Osteoblast (primary cell): Measurements from ENCODE around the gene SCN10A. TPM values are rescaled to one million over a fixed set of nuclear protein-coding genes. Genes with fewer than 3 reads are reported as not detected.

Source experiments
- DNase-seq: peaks from one replicate; pipeline ENCODE4 v3.0.0; 2011; ENCODE audit warnings: low spot score, mixed read lengths; ENCODE audit not compliant: insufficient read length; ENCODE audit errors: missing footprints
- H2AFZ ChIP-seq: 2 replicates; pipeline ENCODE4 v1.6.0; 2011; ENCODE audit warnings: mild to moderate bottlenecking, low read length
- H3K27ac ChIP-seq: 2 replicates; pipeline ENCODE4 v1.5.1; 2011; ENCODE audit warnings: mild to moderate bottlenecking, low read depth, low read length, moderate library complexity
- H3K27me3 ChIP-seq: 2 replicates; pipeline ENCODE4 v1.6.0; 2012; ENCODE audit warnings: mild to moderate bottlenecking, control low read depth, inconsistent platforms, low read length, moderate library complexity; ENCODE audit not compliant: insufficient read depth
- H3K36me3 ChIP-seq: 2 replicates; pipeline ENCODE4 v1.5.1; 2011; ENCODE audit warnings: mild to moderate bottlenecking, low read length, control low read depth, moderate library complexity; ENCODE audit not compliant: insufficient read depth
- H3K4me1 ChIP-seq: 2 replicates; pipeline ENCODE4 v1.5.1; 2011; ENCODE audit warnings: mild to moderate bottlenecking, low read length, control low read depth, moderate library complexity; ENCODE audit not compliant: insufficient read depth
- H3K4me2 ChIP-seq: 2 replicates; pipeline ENCODE4 v1.6.0; 2011; ENCODE audit warnings: mild to moderate bottlenecking, low read length; ENCODE audit not compliant: insufficient read depth
- H3K4me3 ChIP-seq: fragments of 200-600 bp; sonication (generic); 3 replicates; pipeline ENCODE4 v1.5.1; 2012; ENCODE audit warnings: mild to moderate bottlenecking, low read length, inconsistent platforms; ENCODE audit not compliant: insufficient read depth
- H3K79me2 ChIP-seq: 2 replicates; pipeline ENCODE4 v1.6.0; 2012; ENCODE audit warnings: mild to moderate bottlenecking, low read length, control low read depth, inconsistent platforms; ENCODE audit not compliant: insufficient read depth
- H3K9me3 ChIP-seq: 2 replicates; pipeline ENCODE4 v1.5.1; 2011; ENCODE audit warnings: low read depth, low read length, control low read depth
- H4K20me1 ChIP-seq: 2 replicates; pipeline ENCODE4 v1.6.0; 2012; ENCODE audit warnings: mild to moderate bottlenecking, low read length, control low read depth; ENCODE audit not compliant: insufficient read depth
- total RNA-seq: library from RNA; depleted of rRNA; stranded (reverse); fragments of >200 nt; gene quantifications from 2 replicates; pipeline ENCODE4 v1.2.3, GENCODE V29; 2012
- TF ChIP-seq, protein P1 (sequence below): IDR thresholded peaks from 2 replicates; pipeline ENCODE4 v1.5.1; 2011; ENCODE audit warnings: mild to moderate bottlenecking, low read depth, low read length, moderate library complexity; ENCODE audit errors: extremely low read depth

SCN10A gene
- total RNA-seq, 1 donor: not detected

DNA sequence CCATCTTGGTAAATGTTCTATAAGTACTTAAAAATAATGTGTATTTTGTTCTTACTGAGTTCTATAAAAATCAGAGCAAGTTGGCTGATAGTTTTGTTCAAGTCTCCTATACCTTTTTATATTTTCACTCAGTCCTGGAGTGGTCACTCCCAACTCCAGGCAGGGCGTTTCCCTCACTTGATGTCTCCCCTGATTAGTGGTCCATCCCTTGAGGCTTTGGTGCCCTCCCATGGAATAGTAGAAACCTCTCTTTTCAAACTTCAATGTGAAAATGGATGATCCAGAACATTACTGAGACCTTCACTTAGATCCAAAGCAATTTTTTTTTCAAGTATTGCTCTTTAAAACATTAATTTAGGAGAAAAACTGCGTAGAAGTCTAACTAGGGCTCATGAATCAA is 25.0 kb upstream of the SCN10A start:
- Histone ChIP-seq H3K79me2 (no peaks in the 10 kb centered on the region), H2AFZ (no peak overlapping the region), H3K27ac (no peak overlapping the region), H3K4me2 (no peak overlapping the region), H4K20me1 (no peaks in the 10 kb centered on the region), H3K4me1 (no peaks in the 10 kb centered on the region), H3K4me3 (no peak overlapping the region), H3K36me3 (no peaks in the 10 kb centered on the region), H3K27me3 (peaks cover 26% of the 10 kb centered on the region), H3K9me3 (no peaks in the 10 kb centered on the region)
- TF ChIP-seq, protein P1, sequence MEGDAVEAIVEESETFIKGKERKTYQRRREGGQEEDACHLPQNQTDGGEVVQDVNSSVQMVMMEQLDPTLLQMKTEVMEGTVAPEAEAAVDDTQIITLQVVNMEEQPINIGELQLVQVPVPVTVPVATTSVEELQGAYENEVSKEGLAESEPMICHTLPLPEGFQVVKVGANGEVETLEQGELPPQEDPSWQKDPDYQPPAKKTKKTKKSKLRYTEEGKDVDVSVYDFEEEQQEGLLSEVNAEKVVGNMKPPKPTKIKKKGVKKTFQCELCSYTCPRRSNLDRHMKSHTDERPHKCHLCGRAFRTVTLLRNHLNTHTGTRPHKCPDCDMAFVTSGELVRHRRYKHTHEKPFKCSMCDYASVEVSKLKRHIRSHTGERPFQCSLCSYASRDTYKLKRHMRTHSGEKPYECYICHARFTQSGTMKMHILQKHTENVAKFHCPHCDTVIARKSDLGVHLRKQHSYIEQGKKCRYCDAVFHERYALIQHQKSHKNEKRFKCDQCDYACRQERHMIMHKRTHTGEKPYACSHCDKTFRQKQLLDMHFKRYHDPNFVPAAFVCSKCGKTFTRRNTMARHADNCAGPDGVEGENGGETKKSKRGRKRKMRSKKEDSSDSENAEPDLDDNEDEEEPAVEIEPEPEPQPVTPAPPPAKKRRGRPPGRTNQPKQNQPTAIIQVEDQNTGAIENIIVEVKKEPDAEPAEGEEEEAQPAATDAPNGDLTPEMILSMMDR: peak; percentile 9
- no peak for DNase-seq

DNA sequence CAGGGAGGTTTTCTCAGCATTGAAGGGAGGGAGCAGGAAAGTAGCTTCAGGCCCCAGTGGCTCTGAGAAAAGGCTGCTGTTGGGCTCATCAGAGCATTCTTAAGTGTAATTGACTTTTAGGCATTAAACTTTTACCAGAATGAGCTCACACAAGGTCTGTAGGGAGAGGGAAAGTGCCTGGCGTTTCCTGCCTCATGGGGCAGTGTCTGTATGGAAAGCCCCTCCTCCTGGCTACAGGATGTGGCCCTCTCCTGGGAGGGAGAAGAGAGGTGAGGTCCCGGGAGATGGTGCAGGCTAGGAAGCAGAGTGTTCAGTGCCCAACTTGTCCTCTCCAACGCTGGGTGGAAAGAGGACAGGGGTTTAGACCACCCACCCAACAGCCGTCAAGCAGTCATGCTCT is 21.3 kb upstream of the SCN10A start:
- no peak overlapping the region for H2AFZ ChIP-seq

DNA sequence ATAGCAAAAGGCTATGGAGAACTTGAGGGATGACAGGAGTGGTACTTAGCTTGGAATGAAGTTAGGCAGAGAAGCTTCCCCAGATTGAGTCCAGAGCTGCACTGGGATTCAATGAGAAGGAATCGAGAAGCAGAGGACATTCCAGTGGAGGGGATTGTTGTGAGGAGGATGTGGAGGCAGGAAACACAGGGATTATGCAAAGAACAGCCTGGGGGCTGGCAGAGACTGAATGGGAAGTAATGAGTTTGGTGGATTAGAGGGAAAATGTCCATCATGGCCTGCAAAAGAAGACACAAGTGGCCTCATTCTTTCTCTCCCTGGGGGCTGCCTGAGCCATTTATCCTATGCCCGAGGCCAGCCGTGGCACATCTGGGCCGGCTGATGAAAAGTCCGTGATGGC is 20.5 kb upstream of the SCN10A start:
- no peak overlapping the region for H3K4me2 ChIP-seq
- H3K36me3 ChIP-seq: no peaks in the 10 kb centered on the region
- no peak overlapping the region for H3K4me3 ChIP-seq
- TF ChIP-seq, protein P1: no peak
- no peak for DNase-seq
- H3K4me1 ChIP-seq: peaks cover 18% of the 10 kb centered on the region
- no peak overlapping the region for H2AFZ ChIP-seq
- peaks cover 3% of the 10 kb centered on the region for H3K27me3 ChIP-seq
- H3K27ac ChIP-seq: no peak overlapping the region
- H4K20me1 ChIP-seq: no peaks in the 10 kb centered on the region
- no peaks in the 10 kb centered on the region for H3K79me2 ChIP-seq
- H3K9me3 ChIP-seq: no peaks in the 10 kb centered on the region

More for the DNA sequence above, 21.3 kb upstream of the SCN10A start:
- Histone ChIP-seq H3K27me3 (peaks cover 10% of the 10 kb centered on the region), H3K9me3 (no peaks in the 10 kb centered on the region), H3K4me2 (no peak overlapping the region), H3K27ac (no peak overlapping the region), H3K36me3 (no peaks in the 10 kb centered on the region), H3K4me3 (no peak overlapping the region), H4K20me1 (no peaks in the 10 kb centered on the region), H3K4me1 (peaks cover 18% of the 10 kb centered on the region), H3K79me2 (no peaks in the 10 kb centered on the region)
- TF ChIP-seq, protein P1: no peak
- DNase-seq: no peak

DNA sequence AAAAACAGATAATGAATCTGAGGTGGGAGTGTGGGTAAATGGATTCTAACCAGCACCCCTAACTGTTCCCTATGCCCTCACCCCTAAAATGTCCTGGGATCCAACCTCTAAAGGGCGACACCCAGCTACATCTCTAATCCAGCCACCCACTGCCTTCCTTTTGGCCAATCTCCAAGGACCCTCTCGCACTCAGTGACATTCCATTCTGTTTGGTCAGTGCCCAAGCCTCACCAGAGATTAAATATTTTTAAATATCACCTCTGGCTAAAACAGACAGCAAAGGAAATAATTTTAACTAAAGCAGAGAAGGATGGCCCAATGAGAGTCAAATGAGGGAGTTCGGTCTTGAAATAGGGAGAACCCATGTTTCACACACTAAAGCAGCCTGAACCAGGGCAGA is 19.9 kb upstream of the SCN10A start:
- no peaks in the 10 kb centered on the region for H3K9me3 ChIP-seq
- no peaks in the 10 kb centered on the region for H3K27me3 ChIP-seq
- no peaks in the 10 kb centered on the region for H4K20me1 ChIP-seq
- no peak overlapping the region for H3K4me2 ChIP-seq
- no peaks in the 10 kb centered on the region for H3K79me2 ChIP-seq
- peaks cover 18% of the 10 kb centered on the region for H3K4me1 ChIP-seq
- H2AFZ ChIP-seq: no peak overlapping the region
- no peaks in the 10 kb centered on the region for H3K36me3 ChIP-seq
- TF ChIP-seq, protein P1: no peak
- no peak overlapping the region for H3K4me3 ChIP-seq
- no peak for DNase-seq
- H3K27ac ChIP-seq: no peak overlapping the region
